Gastroesophageal sphincter (tissue), 4 donors: ENCODE results near the gene R3HDM2. TPM values are rescaled to one million over a fixed set of nuclear protein-coding genes. Genes with fewer than 3 reads are reported as not detected.
"Not testable (repeated sequence)": the region's sequence is repeated elsewhere in the genome, so short reads cannot be mapped to it uniquely, and the experiment has no call there.

Experiments used
- ATAC-seq: fragments of 150-250 bp; one replicate; pipeline ENCODE4 v1.9.1; 2016; ENCODE audit warnings: mild to moderate bottlenecking, moderate library complexity
- H3K27ac ChIP-seq, 4 donors: fragments of 200-600 bp; sonication (generic) in 3 of 4; 1 replicate in 3 of 4; 2 replicates in 1 of 4; pipeline ENCODE4 v1.5.1; 2016 to 2019
- H3K27me3 ChIP-seq: fragments of 200-600 bp; sonication (generic); one replicate; pipeline ENCODE4 v1.5.1; 2019
- H3K36me3 ChIP-seq, 2 donors: fragments of 200-600 bp; sonication (generic); one replicate each; pipeline ENCODE4 v1.5.1; 2019; ENCODE audit warnings: control low read depth in 1 of 2
- H3K4me1 ChIP-seq, 3 donors: fragments of 200-600 bp; sonication (generic); 1 replicate in 2 of 3; 2 replicates in 1 of 3; pipeline ENCODE4 v1.5.1; 2016 to 2019; ENCODE audit warnings: control low read depth in 2 of 3
- H3K4me3 ChIP-seq, 2 donors: fragments of 200-600 bp; sonication (generic); one replicate each; pipeline ENCODE4 v1.5.1; 2019; ENCODE audit warnings: mild to moderate bottlenecking in 1 of 2, moderate library complexity in 1 of 2
- H3K9me3 ChIP-seq, 3 donors: fragments of 200-600 bp; sonication (generic); one replicate each; pipeline ENCODE4 v1.5.1; 2017 to 2019; ENCODE audit warnings: control low read depth in 2 of 3
- CTCF ChIP-seq, 4 experiments: fragments of 200-600 bp in 2 of 4; fragments of 450-650 bp in 2 of 4; sonication (generic) in 1 of 4; IDR thresholded peaks; one replicate each; pipeline ENCODE4 v1.5.1; 2017 to 2019; ENCODE audit warnings: antibody characterized with exemption in 4 of 4, mild to moderate bottlenecking in 2 of 4, moderate library complexity in 2 of 4
- EP300 ChIP-seq: sonication (generic); formaldehyde crosslinking; IDR thresholded peaks from one replicate; pipeline ENCODE4 v1.6.1; 2017; ENCODE audit warnings: antibody characterized with exemption, mild to moderate bottlenecking
- POLR2A ChIP-seq, 2 donors: fragments of 450-650 bp; IDR thresholded peaks; one replicate each; pipeline ENCODE4 v1.6.1; 2017; ENCODE audit warnings: antibody characterized with exemption in 2 of 2, mild to moderate bottlenecking in 2 of 2, moderate library complexity in 1 of 2
- POLR2AphosphoS5 ChIP-seq: sonication (generic); formaldehyde crosslinking; IDR thresholded peaks from one replicate; pipeline ENCODE4 v1.6.1; 2017; ENCODE audit warnings: antibody characterized with exemption
- WGBS, 2 donors: methylation state at CpG; one replicate each; pipeline ENCODE4 v1.1.5; 2018; ENCODE audit warnings: low coverage in 1 of 2; 5-methylcytosine and 5-hydroxymethylcytosine counted together
- total RNA-seq, 4 donors: library from RNA; depleted of rRNA; stranded (reverse); fragments of >200 nt; gene quantifications; one replicate each; pipeline ENCODE4 v1.1.0, GENCODE V29; 2016

R3HDM2 gene
- total RNA-seq, 4 donors from 2014 or later = 38.0 to 60.1 (median 45.9) TPM

- no peak for TF ChIP-seq POLR2AphosphoS5
- TF ChIP-seq CTCF (IDR thresholded peaks at IDR 0.05) = no peak
- no peak for TF ChIP-seq EP300
- no peak for TF ChIP-seq POLR2A (IDR thresholded peaks at IDR 0.05)
- WGBS, 2 donors = 93 to 100% methylated on average over 3 of the region's 3 CpGs
- H3K9me3 ChIP-seq = peaks cover 0 to 5% (median 0%) of the 10 kb centered on the region in 3 donors
- no peak for ATAC-seq
- no peak overlapping the region for H3K4me3 ChIP-seq
- no peaks in the 10 kb centered on the region for H3K36me3 ChIP-seq
- peaks cover 0 to 13% (median 2%) of the 10 kb centered on the region in 3 donors for H3K4me1 ChIP-seq
- H3K27ac ChIP-seq = no peak overlapping the region
- H3K27me3 ChIP-seq = no peaks in the 10 kb centered on the region
Observed at GRCh38 chr12:57366315-57366714, 64.5 kb downstream of the R3HDM2 start.

- WGBS, 2 donors = 100% methylated on average over 4 of the region's 5 CpGs
- H3K9me3 ChIP-seq, H3K36me3 ChIP-seq, H3K27me3 ChIP-seq, H3K27ac ChIP-seq, H3K4me3 ChIP-seq, ATAC-seq, H3K4me1 ChIP-seq: not testable (repeated sequence)
Observed at GRCh38 chr12:57364156-57364555, 66.7 kb downstream of the R3HDM2 start.

- no peaks in the 10 kb centered on the region for H3K9me3 ChIP-seq
- no peaks in the 10 kb centered on the region for H3K4me1 ChIP-seq
- H3K36me3 ChIP-seq = no peaks in the 10 kb centered on the region
- no peak for TF ChIP-seq EP300
- no peak for TF ChIP-seq POLR2A (IDR thresholded peaks at IDR 0.05)
- TF ChIP-seq POLR2AphosphoS5 = no peak
- TF ChIP-seq CTCF (IDR thresholded peaks at IDR 0.05) = no peak
- H3K4me3 ChIP-seq = no peak overlapping the region
- no peak for ATAC-seq
- 87 to 94% methylated on average over 8 of the region's 8 CpGs for WGBS, 2 donors
- no peak overlapping the region for H3K27ac ChIP-seq
- no peaks in the 10 kb centered on the region for H3K27me3 ChIP-seq
Observed at GRCh38 chr12:57360468-57360867, 70.4 kb downstream of the R3HDM2 start.

- Histone ChIP-seq H3K27me3 (no peaks in the 10 kb centered on the region), H3K4me3 (no peak overlapping the region), H3K9me3 (no peaks in the 10 kb centered on the region), H3K4me1 (no peaks in the 10 kb centered on the region), H3K36me3 (no peaks in the 10 kb centered on the region), H3K27ac (no peak overlapping the region)
- no peak for ATAC-seq
- WGBS, 2 donors = 98 to 100% methylated on average over 1 to 4 of the region's 4 CpGs
- TF ChIP-seq POLR2A (IDR thresholded peaks at IDR 0.05) (no peak), EP300 (no peak), POLR2AphosphoS5 (no peak), CTCF (IDR thresholded peaks at IDR 0.05) (no peak)
Observed at GRCh38 chr12:57358646-57359045, 72.2 kb downstream of the R3HDM2 start.

GRCh38 chr12:57355734-57356133, 75.1 kb downstream of the R3HDM2 start:
- no peak overlapping the region for H3K27ac ChIP-seq
- H3K27me3 ChIP-seq = no peaks in the 10 kb centered on the region
- no peaks in the 10 kb centered on the region for H3K9me3 ChIP-seq
- no peak for ATAC-seq
- H3K4me1 ChIP-seq = no peaks in the 10 kb centered on the region
- no peak overlapping the region for H3K4me3 ChIP-seq
- peaks cover 0 to 3% of the 10 kb centered on the region in 2 donors for H3K36me3 ChIP-seq
- TF ChIP-seq CTCF (IDR thresholded peaks at IDR 0.05) (no peak), EP300 (no peak)

GRCh38 chr12:57352166-57352565, 78.7 kb downstream of the R3HDM2 start:
- 84 to 100% methylated on average over 3 of the region's 3 CpGs for WGBS, 2 donors
- no peak for ATAC-seq
- Histone ChIP-seq H3K36me3 (peaks cover 0 to 24% of the 10 kb centered on the region in 2 donors), H3K4me3 (no peak overlapping the region), H3K27ac (no peak overlapping the region), H3K27me3 (no peaks in the 10 kb centered on the region), H3K9me3 (peaks cover 0 to 5% (median 0%) of the 10 kb centered on the region in 3 donors), H3K4me1 (no peaks in the 10 kb centered on the region)
- TF ChIP-seq POLR2A (IDR thresholded peaks at IDR 0.05) = no peak
- no peak for TF ChIP-seq POLR2AphosphoS5
